ENCODE measurements around the gene AHCYL2. TPM values are rescaled to one million over a fixed set of nuclear protein-coding genes. Genes with fewer than 3 reads are reported as not detected.

Gene AHCYL2
- total RNA-seq, 2 experiments from 2014 or later = 5.0 to 8.7 TPM

- Histone ChIP-seq H3K4me3 (ENCODE audit: low read depth, low read length, poor library complexity, severe bottlenecking) (no peak overlapping the region), H3K36me3 (ENCODE audit: insufficient read depth, low read length) (no peaks in the 10 kb centered on the region), H3K4me1 (ENCODE audit: insufficient read depth, low read length, poor library complexity, severe bottlenecking) (peaks cover 9% of the 10 kb centered on the region), H2AFZ (ENCODE audit: low read length) (no peak overlapping the region), H4K20me1 (ENCODE audit: insufficient read depth, low read length) (no peaks in the 10 kb centered on the region), H3K9me3 (ENCODE audit: low read length) (no peaks in the 10 kb centered on the region), H3K4me2 (ENCODE audit: low read length) (no peak overlapping the region), H3K79me2 (ENCODE audit: insufficient read depth, low read depth, low read length) (no peaks in the 10 kb centered on the region), H3K9me2 (ENCODE audit: insufficient read depth, low read length) (no peaks in the 10 kb centered on the region), H3K27ac (ENCODE audit: low read depth, low read length, poor library complexity, severe bottlenecking) (no peak overlapping the region)
- BruUV-seq (replicated peaks) = no TSS peak
- intact Hi-C loops (cut with micrococcal nuclease; ENCODE audit: unreplicated experiment) = no loop called here
- ChIA-PET POLR2A (no interaction called here), CTCF (ENCODE audit: unreplicated experiment) (interaction anchor here (2.3 kb wide), 1 partner anchor 64 kb away, joined by 7 read pairs; no protein-coding TSS in a partner anchor)
- no peak for DNase-seq (ENCODE audit: low spot score)
- no peak for TF ChIP-seq CTCF (conservative IDR thresholded peaks at IDR 0.05; ENCODE audit: low read length)
- TF ChIP-seq EZH2phosphoT487 (IDR thresholded peaks at IDR 0.05; ENCODE audit: borderline replicate concordance, low read depth, low read length) = no peak
These were observed 207.2 kb downstream of the AHCYL2 start for GRCh38 chr7:129431911-129432643.

- H4K20me1 ChIP-seq (ENCODE audit: insufficient read depth, low read length) = no peaks in the 10 kb centered on the region
- DNase-seq (ENCODE audit: low spot score) = peak; percentile 91
- H3K27ac ChIP-seq (ENCODE audit: low read depth, low read length, poor library complexity, severe bottlenecking) = peak within 1 kb of the TSS; percentile 12
- no TSS peak for BruUV-seq (replicated peaks)
- H2AFZ ChIP-seq (ENCODE audit: low read length) = peak within 1 kb of the TSS; percentile 99
- TF ChIP-seq CTCF (conservative IDR thresholded peaks at IDR 0.05; ENCODE audit: low read length) = no peak
- TF ChIP-seq EZH2phosphoT487 (IDR thresholded peaks at IDR 0.05; ENCODE audit: borderline replicate concordance, low read depth, low read length) = no peak
- intact Hi-C loops (cut with micrococcal nuclease; ENCODE audit: unreplicated experiment) = no loop called here
- H3K9me2 ChIP-seq (ENCODE audit: insufficient read depth, low read length) = no peaks in the 10 kb centered on the region
- H3K36me3 ChIP-seq (ENCODE audit: insufficient read depth, low read length) = no peaks in the 10 kb centered on the region
- H3K4me2 ChIP-seq (ENCODE audit: low read length) = peak within 1 kb of the TSS; percentile 90
- H3K4me3 ChIP-seq (ENCODE audit: low read depth, low read length, poor library complexity, severe bottlenecking) = peak within 1 kb of the TSS; percentile 76
- CTCF ChIA-PET (ENCODE audit: unreplicated experiment) = interaction anchor here (0.9 to 2.3 kb wide), 4 partner anchors 9 to 91 kb away, joined by 3 to 7 read pairs (median 3); no protein-coding TSS in a partner anchor
- H3K79me2 ChIP-seq (ENCODE audit: insufficient read depth, low read depth, low read length) = no peaks in the 10 kb centered on the region
- POLR2A ChIA-PET = interaction anchor here (0.6 to 1.5 kb wide), 17 partner anchors 9 to 635 kb away, joined by 3 to 5 read pairs (median 3); no protein-coding TSS in a partner anchor
- peaks cover 9% of the 10 kb centered on the region for H3K4me1 ChIP-seq (ENCODE audit: insufficient read depth, low read length, poor library complexity, severe bottlenecking)
- H3K9me3 ChIP-seq (ENCODE audit: low read length) = no peaks in the 10 kb centered on the region
These were observed 209.2 kb downstream of the AHCYL2 start, which contains the start of gene STRIP2 for GRCh38 chr7:129433847-129434674. TSS of gene STRIP2 (plus strand) at chr7:129434432. CDS start at chr7:129434473, 41 bp downstream.

All from OCI-LY7 (cell line).